Natural killer cell (primary cell): ENCODE results near the gene LUC7L3. TPM values are rescaled to one million over a fixed set of nuclear protein-coding genes. Genes with fewer than 3 reads are reported as not detected.

ENCODE experiments used
- ATAC-seq, 3 donors: fragments of 150-1000 bp in 2 of 3; fragments of 200-7000 bp in 1 of 3; cut with Tn5 transposase; 1 replicate in 1 of 3; 2 replicates in 2 of 3; pipeline ENCODE4 v1.10.0; 2021; ENCODE audit warnings: mild to moderate bottlenecking in 2 of 3, moderate library complexity in 2 of 3
- DNase-seq, 2 donors: peaks; one replicate each; pipeline versions ENCODE4 v3.0.0 to v3.0.0-alpha.2; 2013 to 2021; ENCODE audit warnings: mixed read lengths in 1 of 2
- H3K27ac ChIP-seq: one replicate; pipeline ENCODE4 v1.5.1; 2013; ENCODE audit warnings: mild to moderate bottlenecking, low read length
- H3K27me3 ChIP-seq: one replicate; pipeline ENCODE4 v1.6.1; 2013; ENCODE audit warnings: low read length; ENCODE audit not compliant: control insufficient read depth, insufficient read depth
- H3K36me3 ChIP-seq: one replicate; pipeline ENCODE4 v1.6.1; 2013; ENCODE audit warnings: low read length; ENCODE audit not compliant: control insufficient read depth, insufficient read depth
- H3K4me1 ChIP-seq: one replicate; pipeline ENCODE4 v1.6.1; 2013; ENCODE audit warnings: low read length; ENCODE audit not compliant: control insufficient read depth, insufficient read depth
- H3K4me3 ChIP-seq: one replicate; pipeline ENCODE4 v1.5.1; 2013; ENCODE audit warnings: low read length
- H3K9me3 ChIP-seq: one replicate; pipeline ENCODE4 v1.6.1; 2013; ENCODE audit warnings: low read length; ENCODE audit not compliant: control insufficient read depth, insufficient read depth
- H3K27ac Mint-ChIP-seq, 2 donors: one replicate each; pipeline ENCODE4 v1.8.0; 2022; ENCODE audit warnings: mild to moderate bottlenecking in 2 of 2, mixed read lengths in 2 of 2, moderate library complexity in 1 of 2
- H3K27me3 Mint-ChIP-seq, 2 donors: one replicate each; pipeline ENCODE4 v1.8.0; 2022; ENCODE audit warnings: low read depth in 2 of 2, mixed read lengths in 2 of 2
- H3K36me3 Mint-ChIP-seq: one replicate; pipeline ENCODE4 v1.8.0; 2022; ENCODE audit warnings: mixed read lengths
- H3K4me1 Mint-ChIP-seq, 2 donors: one replicate each; pipeline ENCODE4 v1.8.0; 2022; ENCODE audit warnings: mixed read lengths in 2 of 2
- H3K4me3 Mint-ChIP-seq: one replicate; pipeline ENCODE4 v1.8.0; 2022; ENCODE audit warnings: mild to moderate bottlenecking, moderate library complexity, mixed read lengths
- H3K9me3 Mint-ChIP-seq, 2 donors: one replicate each; pipeline ENCODE4 v1.8.0; 2022; ENCODE audit warnings: mixed read lengths in 2 of 2
- CTCF ChIP-seq: fragments of 200-600 bp; IDR thresholded peaks from one replicate; pipeline ENCODE4 v1.8.0; 2022; ENCODE audit warnings: antibody characterized with exemption
- WGBS: methylation state at CpG from one replicate; pipeline ENCODE4 v1.1.7; 2013; ENCODE audit warnings: missing lambda C conversion rate; ENCODE audit not compliant: insufficient coverage; 5-methylcytosine and 5-hydroxymethylcytosine counted together
- intact Hi-C: fragments of 100-400 bp; cut with micrococcal nuclease; formaldehyde crosslinking; loops from one replicate; pipeline ENCODE4 v1.14.2; 2022
- total RNA-seq, 4 donors: library from RNA; stranded (reverse); fragments of 120-200 nt in 1 of 4; gene quantifications; one replicate each; pipeline versions ENCODE4 v1.2.3 to v1.2.4, GENCODE V29; 2013 to 2022

Gene LUC7L3
- total RNA-seq, 3 donors from 2014 or later (not counting 1 experiment from before 2014, with no cell fraction given), result 152 to 213 (median 196) TPM

- TF ChIP-seq CTCF, result no peak
These were observed 39.1 kb downstream of the LUC7L3 start for GRCh38 chr17:50758524-50758923.

GRCh38 chr17:50758989-50759544 lies 39.7 kb downstream of the LUC7L3 start:
- Mint-ChIP-seq H3K27me3 (peaks cover 0 to 10% of the 10 kb centered on the region in 2 donors), H3K4me3 (no peak overlapping the region), H3K36me3 (peaks cover 8% of the 10 kb centered on the region), H3K4me1 (peaks cover 6 to 13% of the 10 kb centered on the region in 2 donors), H3K9me3 (no peaks in the 10 kb centered on the region), H3K27ac (peak overlapping the region in 1 of 2 donors; percentile 4)
- H3K27me3 ChIP-seq, result no peaks in the 10 kb centered on the region
- H3K9me3 ChIP-seq, result no peaks in the 10 kb centered on the region
- no peaks in the 10 kb centered on the region for H3K4me1 ChIP-seq
- WGBS, result 85% methylated on average over 9 of the region's 9 CpGs
- ATAC-seq, result no peak
- peaks cover 6% of the 10 kb centered on the region for H3K36me3 ChIP-seq
- no peak for DNase-seq
- H3K27ac ChIP-seq, result no peak overlapping the region
- intact Hi-C loops, result no loop called here
- no peak overlapping the region for H3K4me3 ChIP-seq
- TF ChIP-seq CTCF, result no peak

More at GRCh38 chr17:50758524-50758923, 39.1 kb downstream of the LUC7L3 start:
- H3K27me3 ChIP-seq, result no peaks in the 10 kb centered on the region
- no peak for DNase-seq
- H3K36me3 ChIP-seq, result peaks cover 6% of the 10 kb centered on the region
- H3K4me1 ChIP-seq, result no peaks in the 10 kb centered on the region
- Mint-ChIP-seq H3K4me3 (no peak overlapping the region), H3K27ac (peak overlapping the region in 1 of 2 donors; percentile 4), H3K9me3 (no peaks in the 10 kb centered on the region), H3K4me1 (peaks cover 5 to 13% of the 10 kb centered on the region in 2 donors), H3K27me3 (peaks cover 0 to 6% of the 10 kb centered on the region in 2 donors), H3K36me3 (peaks cover 8% of the 10 kb centered on the region)
- no peak for ATAC-seq
- H3K9me3 ChIP-seq, result no peaks in the 10 kb centered on the region
- H3K27ac ChIP-seq, result no peak overlapping the region
- WGBS, result 90% methylated on average over 5 of the region's 5 CpGs
- H3K4me3 ChIP-seq, result no peak overlapping the region
- intact Hi-C loops, result no loop called here

GRCh38 chr17:50762177-50762576 lies 42.8 kb downstream of the LUC7L3 start:
- Mint-ChIP-seq H3K27me3 (peaks cover 12 to 31% of the 10 kb centered on the region in 2 donors), H3K4me3 (no peak overlapping the region), H3K9me3 (no peaks in the 10 kb centered on the region), H3K36me3 (no peaks in the 10 kb centered on the region), H3K4me1 (peaks cover 11 to 27% of the 10 kb centered on the region in 2 donors), H3K27ac (no peak overlapping the region)
- no peak for TF ChIP-seq CTCF
- intact Hi-C loops, result no loop called here
- ATAC-seq (no peak), DNase-seq (no peak)
- Histone ChIP-seq H3K27me3 (no peaks in the 10 kb centered on the region), H3K27ac (no peak overlapping the region), H3K9me3 (no peaks in the 10 kb centered on the region), H3K4me3 (no peak overlapping the region), H3K4me1 (peaks cover 7% of the 10 kb centered on the region), H3K36me3 (no peaks in the 10 kb centered on the region)
- WGBS, result 100% methylated on average over 1 of the region's 2 CpGs
